Measurements from ENCODE around the gene CKS1B. TPM values are rescaled to one million over a fixed set of nuclear protein-coding genes. Genes with fewer than 3 reads are reported as not detected.

The CKS1B gene
- total RNA-seq, 1 donor from 2014 or later, result 23.2 TPM

DNA sequence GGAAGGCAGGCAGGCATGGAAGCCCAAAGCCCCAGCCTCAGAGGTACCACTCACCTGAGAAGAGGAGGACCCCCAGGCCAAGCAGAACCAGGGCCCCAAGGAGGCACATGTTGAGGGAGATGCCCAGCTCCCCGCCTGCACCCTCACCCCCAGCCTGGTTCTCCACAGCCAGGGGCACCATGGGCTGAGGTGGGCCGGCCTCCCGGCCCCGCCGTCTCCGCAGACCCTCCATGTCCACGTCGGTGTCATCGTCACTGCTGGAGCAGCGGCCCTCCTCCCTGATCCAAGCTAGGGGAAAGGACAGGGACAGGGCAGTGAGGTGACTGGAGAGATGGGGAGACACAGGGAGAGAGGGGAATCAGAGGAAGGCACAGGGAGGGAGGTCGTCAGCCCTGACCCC lies 26.4 kb upstream of the CKS1B start:
- TF ChIP-seq, protein P1, sequence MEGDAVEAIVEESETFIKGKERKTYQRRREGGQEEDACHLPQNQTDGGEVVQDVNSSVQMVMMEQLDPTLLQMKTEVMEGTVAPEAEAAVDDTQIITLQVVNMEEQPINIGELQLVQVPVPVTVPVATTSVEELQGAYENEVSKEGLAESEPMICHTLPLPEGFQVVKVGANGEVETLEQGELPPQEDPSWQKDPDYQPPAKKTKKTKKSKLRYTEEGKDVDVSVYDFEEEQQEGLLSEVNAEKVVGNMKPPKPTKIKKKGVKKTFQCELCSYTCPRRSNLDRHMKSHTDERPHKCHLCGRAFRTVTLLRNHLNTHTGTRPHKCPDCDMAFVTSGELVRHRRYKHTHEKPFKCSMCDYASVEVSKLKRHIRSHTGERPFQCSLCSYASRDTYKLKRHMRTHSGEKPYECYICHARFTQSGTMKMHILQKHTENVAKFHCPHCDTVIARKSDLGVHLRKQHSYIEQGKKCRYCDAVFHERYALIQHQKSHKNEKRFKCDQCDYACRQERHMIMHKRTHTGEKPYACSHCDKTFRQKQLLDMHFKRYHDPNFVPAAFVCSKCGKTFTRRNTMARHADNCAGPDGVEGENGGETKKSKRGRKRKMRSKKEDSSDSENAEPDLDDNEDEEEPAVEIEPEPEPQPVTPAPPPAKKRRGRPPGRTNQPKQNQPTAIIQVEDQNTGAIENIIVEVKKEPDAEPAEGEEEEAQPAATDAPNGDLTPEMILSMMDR (IDR thresholded peaks at IDR 0.05), result no peak
- Mint-ChIP-seq H3K4me3 (ENCODE audit: unreplicated experiment) (no peak overlapping the region), H3K36me3 (ENCODE audit: low read depth) (peaks cover 12% of the 10 kb centered on the region), H3K9me3 (ENCODE audit: low read depth) (no peaks in the 10 kb centered on the region), H3K27ac (ENCODE audit: unreplicated experiment) (no peak overlapping the region), H3K4me1 (ENCODE audit: low read depth) (peaks cover 17% of the 10 kb centered on the region), H3K27me3 (ENCODE audit: low read depth) (no peaks in the 10 kb centered on the region)
- DNase-seq (ENCODE audit: low spot score), result no peak

DNA sequence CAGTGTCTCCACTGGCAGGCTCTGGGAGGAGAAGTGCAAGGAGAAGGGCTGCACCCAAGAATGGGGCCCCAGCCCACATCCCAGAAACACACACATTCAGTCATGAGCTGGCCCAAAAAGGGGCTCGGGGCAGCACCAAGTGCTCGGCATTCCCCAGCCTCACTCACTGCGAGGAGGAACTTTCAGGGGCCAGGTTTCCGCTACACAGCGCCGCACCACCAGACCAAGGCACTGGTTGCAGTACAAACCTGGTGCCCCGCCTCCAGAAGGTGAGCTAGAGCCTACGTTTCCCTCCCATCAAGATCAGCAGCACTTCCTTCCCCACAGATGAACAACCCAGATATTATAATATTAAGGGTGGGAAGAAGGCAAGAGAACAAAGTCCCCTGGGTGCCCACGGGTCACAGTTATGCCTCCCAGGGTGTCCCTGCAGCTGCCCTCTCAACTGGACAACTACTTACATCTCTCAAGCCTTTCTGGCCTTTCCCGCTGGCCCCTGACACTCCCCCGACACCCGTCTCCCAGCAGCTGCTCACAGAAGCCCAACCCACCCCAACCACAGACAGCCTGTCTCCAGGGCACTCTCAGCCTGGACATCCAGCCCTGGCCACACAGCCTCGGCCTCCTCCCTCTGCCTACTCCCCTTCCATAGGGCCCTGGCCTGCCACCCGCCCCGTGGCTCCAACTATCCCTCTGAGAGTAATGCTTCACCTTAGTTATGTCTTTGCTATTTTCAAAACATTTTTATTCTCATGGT lies 22.4 kb upstream of the CKS1B start:
- Mint-ChIP-seq H3K27ac (ENCODE audit: unreplicated experiment) (no peak overlapping the region), H3K36me3 (ENCODE audit: low read depth) (peaks cover 9% of the 10 kb centered on the region), H3K4me3 (ENCODE audit: unreplicated experiment) (no peak overlapping the region), H3K9me3 (ENCODE audit: low read depth) (no peaks in the 10 kb centered on the region), H3K4me1 (ENCODE audit: low read depth) (peaks cover 38% of the 10 kb centered on the region), H3K27me3 (ENCODE audit: low read depth) (no peaks in the 10 kb centered on the region)
- TF ChIP-seq, protein P1 (IDR thresholded peaks at IDR 0.05), result no peak
- DNase-seq (ENCODE audit: low spot score), result no peak

DNA sequence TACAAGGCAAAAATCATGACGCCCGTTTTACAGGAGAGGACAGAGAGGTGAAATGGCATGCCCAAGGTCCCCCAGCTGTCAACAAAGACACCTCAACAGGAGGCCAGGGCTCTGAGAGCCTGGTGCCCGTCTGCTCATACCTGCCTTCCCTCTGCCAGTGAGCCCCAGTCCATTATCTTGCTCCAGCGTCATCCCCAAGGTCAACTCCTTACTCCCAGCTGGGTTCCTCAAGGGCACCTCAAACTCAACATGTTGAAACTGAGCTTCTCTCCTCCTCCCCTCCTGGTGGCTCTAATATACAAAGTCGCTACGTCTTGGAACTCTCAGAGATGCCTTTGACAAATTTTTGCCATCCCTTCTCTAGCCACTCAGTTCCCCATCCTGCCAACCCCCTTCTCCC lies 21.8 kb upstream of the CKS1B start:
- H3K27me3 Mint-ChIP-seq (ENCODE audit: low read depth), result no peaks in the 10 kb centered on the region
- peaks cover 44% of the 10 kb centered on the region for H3K4me1 Mint-ChIP-seq (ENCODE audit: low read depth)
- H3K4me3 Mint-ChIP-seq (ENCODE audit: unreplicated experiment), result no peak overlapping the region
- no peak overlapping the region for H3K27ac Mint-ChIP-seq (ENCODE audit: unreplicated experiment)
- DNase-seq (ENCODE audit: low spot score), result no peak
- H3K9me3 Mint-ChIP-seq (ENCODE audit: low read depth), result no peaks in the 10 kb centered on the region
- peaks cover 8% of the 10 kb centered on the region for H3K36me3 Mint-ChIP-seq (ENCODE audit: low read depth)
- TF ChIP-seq, protein P1 (IDR thresholded peaks at IDR 0.05), result no peak

DNA sequence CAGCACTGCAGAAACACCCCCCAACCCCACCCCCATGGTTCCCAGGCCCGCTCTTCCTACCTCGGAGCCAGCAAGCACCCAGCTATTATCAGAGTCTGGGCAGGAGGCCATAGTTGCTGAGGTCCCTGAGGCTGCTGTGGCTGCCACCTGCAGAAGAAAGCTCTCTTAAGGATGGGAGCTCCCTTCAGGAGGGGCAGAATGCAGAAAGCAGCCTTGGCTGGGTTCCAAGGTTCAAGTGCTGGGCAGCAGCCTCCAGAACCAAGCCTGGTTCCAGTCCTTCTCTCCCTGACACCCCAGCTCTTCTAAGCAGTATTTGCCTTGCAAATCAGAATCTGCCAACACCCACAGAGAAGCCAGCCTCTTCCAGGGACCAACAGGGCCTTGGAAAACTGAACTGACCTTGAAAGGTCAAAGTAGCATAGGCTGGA lies 20.9 kb upstream of the CKS1B start:
- H3K36me3 Mint-ChIP-seq (ENCODE audit: low read depth), result peaks cover 6% of the 10 kb centered on the region
- TF ChIP-seq, protein P1 (IDR thresholded peaks at IDR 0.05), result no peak
- no peaks in the 10 kb centered on the region for H3K27me3 Mint-ChIP-seq (ENCODE audit: low read depth)
- H3K9me3 Mint-ChIP-seq (ENCODE audit: low read depth), result no peaks in the 10 kb centered on the region
- H3K4me1 Mint-ChIP-seq (ENCODE audit: low read depth), result peaks cover 44% of the 10 kb centered on the region
- no peak overlapping the region for H3K27ac Mint-ChIP-seq (ENCODE audit: unreplicated experiment)
- no peak overlapping the region for H3K4me3 Mint-ChIP-seq (ENCODE audit: unreplicated experiment)
- DNase-seq (ENCODE audit: low spot score), result no peak

DNA sequence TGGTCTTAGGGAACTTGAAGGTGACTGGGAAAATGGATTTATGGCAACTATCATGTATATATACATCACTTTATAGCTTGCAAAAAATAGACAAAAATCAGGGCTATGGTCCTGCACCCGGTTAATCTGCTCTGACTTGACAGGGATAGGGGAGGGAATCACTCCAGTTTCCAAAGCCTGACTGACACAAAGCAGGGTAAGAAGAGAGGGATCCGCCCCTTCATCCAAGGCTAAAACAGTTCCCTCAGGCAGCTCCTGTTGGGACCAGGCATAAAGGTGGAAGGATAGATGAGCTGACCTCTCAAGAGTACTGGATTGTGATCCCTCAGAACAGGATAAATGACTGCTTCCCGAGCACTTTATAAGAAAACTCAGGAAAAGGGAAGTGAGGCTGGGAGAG lies 19.9 kb upstream of the CKS1B start:
- Mint-ChIP-seq H3K4me1 (ENCODE audit: low read depth) (peaks cover 44% of the 10 kb centered on the region), H3K27ac (ENCODE audit: unreplicated experiment) (no peak overlapping the region), H3K9me3 (ENCODE audit: low read depth) (no peaks in the 10 kb centered on the region), H3K36me3 (ENCODE audit: low read depth) (peaks cover 6% of the 10 kb centered on the region), H3K27me3 (ENCODE audit: low read depth) (no peaks in the 10 kb centered on the region), H3K4me3 (ENCODE audit: unreplicated experiment) (no peak overlapping the region)
- TF ChIP-seq, protein P1 (IDR thresholded peaks at IDR 0.05), result no peak
- no peak for DNase-seq (ENCODE audit: low spot score)

Data from chondrocyte (in vitro differentiated cells).